Ramos (cell line): ENCODE results near the gene BPIFB2.

Experiments
- in situ Hi-C: fragments of 300-500 bp; cut with MboI; formaldehyde crosslinking; loops from one replicate; pipeline ENCODE4 v1.14.3; 2022; ENCODE audit warnings: low sequenced_read_pairs; ENCODE audit not compliant: unreplicated experiment

The BPIFB2 gene

DNA sequence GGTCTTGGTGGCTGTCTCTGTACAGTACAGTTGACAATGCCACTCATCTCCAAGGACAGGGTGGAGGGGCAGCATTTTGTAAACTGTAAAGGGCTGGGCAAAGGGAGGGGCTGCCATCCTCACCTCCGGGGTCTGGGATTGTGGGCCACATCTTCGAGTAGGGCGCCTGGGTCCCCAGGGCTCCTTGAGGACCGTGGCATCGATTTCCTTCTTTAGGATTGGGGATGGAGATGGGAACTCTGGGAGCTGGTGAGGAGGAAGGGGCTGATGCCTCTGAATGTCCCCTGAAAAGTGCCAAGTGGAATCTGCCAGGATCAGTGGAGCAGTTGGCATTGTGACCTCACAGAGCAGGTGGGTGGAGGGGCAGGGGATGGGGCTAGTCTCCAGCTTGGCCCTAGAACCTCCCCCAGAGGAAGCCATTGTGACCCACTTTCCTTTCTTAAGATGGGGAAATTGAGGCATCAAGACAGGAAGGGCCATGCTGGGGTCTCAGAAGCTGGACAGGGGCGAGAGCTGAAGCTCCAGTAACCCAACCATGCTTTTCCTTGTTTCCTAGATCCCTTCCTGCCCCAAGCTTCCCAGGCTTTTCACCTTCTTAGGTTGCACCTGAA, 3.3 kb upstream of the BPIFB2 start, which contains the start of gene SUN5:
Gene SUN5 (minus strand): TSS at position 293 of the 611 bp plus-strand sequence. CDS start 93 bp downstream, at position 200.
- in situ Hi-C loops, result no loop called here

DNA sequence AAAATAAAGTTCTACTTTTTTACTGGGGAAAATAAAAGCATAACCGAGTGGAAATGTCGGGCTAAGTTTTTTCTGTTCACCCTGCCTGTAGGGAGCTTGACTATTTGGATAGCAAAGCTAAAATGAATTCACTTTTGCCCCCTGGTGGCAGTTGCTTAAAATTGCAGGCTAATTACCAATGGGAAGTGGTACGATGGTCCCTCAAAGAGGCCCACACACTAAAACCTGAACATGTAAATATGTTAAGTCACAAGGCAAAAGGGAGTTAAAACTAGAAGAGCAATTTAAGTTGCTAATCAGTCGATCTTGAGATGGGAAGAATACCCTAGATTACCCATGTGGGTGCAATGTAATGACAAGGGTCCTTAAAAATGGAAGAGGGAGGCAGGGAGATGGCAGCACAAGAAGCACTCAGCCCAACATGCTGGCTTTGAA, 2.4 kb upstream of the BPIFB2 start:
- in situ Hi-C loops, result no loop called here

- in situ Hi-C loops, result no loop called here
These were observed 1.4 kb upstream of the BPIFB2 start for GRCh38 chr20:33005908-33006775.

DNA sequence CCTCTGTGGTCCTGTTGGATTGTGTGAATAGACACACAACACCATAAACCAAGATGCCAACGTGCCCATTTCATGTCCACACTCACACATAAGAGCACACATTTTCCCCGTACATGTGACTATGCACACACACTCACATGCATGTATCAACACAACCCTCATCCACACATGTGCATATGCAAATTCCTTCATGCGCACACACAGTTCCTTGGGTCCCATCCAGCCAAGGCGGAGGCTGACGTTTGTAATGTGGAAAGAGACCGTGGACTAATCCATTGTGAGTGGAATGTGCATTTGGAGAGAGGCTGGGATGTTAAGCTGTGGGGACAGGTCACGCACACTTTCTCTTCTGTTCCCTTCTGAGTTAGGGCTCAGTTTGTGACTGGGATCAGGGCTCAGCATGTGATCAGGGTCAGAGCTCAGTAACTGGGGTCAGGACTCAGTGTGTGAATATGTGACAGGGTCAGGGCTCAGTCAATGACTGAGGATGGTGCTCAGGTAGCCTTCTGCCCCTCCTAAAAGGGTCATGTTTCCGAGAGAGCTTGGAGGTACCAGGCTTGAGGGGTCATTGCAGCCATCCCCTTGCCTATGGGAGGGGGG, 628 bp upstream of the BPIFB2 start:
- in situ Hi-C loops, result no loop called here

DNA sequence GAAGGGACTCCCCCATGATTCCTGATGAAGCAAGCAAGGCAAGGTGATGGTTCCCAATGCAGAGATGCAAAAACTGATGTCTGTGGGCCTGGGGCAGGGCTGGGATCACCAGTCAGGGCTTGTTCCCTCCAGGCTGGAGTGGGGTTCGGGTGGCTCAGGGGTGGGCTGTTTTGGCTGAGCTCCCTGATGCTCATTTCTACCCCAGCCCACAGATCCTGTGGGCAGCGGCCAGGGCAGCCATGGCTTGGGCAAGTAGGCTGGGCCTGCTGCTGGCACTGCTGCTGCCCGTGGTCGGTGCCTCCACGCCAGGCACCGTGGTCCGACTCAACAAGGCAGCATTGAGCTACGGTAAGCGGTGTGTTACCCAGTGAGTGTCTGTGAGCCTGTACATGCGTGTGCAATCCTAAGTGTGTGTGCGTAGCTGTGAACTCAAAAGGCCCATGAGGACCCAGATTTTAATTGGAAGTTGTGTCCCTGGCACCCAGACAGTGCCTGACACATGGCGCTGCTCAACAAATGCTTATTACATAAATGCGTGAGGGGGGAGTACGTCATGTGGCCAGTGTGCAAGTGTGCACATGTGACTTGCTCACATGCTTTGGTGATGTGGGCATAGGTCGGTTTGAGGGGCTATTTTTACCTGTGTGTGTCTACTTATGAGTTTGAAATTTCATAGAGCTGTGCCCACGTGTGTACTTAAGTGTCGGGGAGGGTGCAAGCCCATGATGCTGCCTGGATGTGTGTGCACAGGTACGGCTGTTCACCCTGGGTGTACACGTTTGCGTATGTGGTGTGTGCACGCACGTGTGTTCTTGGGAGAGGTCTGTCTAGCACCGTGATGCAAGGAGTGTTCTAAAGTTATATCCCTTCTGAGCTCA, 1.1 kb downstream of the BPIFB2 start:
- in situ Hi-C loops, result no loop called here

DNA sequence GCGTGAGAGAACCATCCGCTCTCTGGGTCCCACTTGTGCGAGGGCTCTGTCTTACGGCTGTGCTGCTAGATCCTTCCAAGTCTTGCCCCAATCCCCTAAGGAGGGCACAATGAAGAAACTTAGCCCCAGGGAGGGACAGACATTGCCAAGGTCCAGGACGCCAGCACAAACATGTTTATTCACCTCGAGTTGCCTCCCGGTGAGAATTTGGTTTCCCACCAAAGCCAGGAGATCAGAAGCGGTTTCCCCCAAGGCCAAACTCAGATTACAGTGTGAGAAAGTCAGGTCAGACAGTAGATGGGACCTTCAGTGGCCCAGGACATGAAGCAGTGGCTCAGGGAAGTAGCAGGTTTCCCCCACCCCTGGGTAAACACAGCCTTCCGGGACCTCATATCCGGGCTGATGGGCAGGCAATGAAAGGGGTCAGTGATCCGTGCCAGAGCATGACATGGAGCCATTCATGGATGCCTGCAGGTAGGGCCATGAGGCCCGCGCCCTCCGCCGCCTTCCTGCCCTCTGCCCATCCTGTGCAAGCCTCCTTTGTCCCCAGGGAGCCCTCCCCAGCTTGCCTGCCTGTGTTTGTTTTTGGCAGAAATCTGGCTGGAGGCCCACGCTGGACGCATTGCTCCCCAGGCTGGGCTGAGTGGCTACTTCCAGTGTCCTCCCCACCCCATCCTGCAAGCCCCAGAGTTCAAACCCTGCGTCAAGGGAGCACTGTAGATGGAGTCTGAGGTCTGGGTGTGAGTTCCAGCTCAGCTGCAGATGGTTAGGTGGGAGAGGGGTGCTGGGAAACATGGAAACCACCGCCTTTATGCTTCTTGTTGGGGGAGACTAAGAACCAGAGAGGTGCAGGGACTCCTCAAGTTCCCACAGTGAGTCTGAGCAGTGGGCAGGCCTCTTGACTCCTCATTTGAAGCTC, 2.0 kb downstream of the BPIFB2 start:
- in situ Hi-C loops, result no loop called here

- in situ Hi-C loops, result no loop called here
These were observed 2.6 kb downstream of the BPIFB2 start for GRCh38 chr20:33010133-33010504.

GRCh38 chr20:33010674-33011449, 3.4 kb downstream of the BPIFB2 start:
- in situ Hi-C loops, result no loop called here

DNA sequence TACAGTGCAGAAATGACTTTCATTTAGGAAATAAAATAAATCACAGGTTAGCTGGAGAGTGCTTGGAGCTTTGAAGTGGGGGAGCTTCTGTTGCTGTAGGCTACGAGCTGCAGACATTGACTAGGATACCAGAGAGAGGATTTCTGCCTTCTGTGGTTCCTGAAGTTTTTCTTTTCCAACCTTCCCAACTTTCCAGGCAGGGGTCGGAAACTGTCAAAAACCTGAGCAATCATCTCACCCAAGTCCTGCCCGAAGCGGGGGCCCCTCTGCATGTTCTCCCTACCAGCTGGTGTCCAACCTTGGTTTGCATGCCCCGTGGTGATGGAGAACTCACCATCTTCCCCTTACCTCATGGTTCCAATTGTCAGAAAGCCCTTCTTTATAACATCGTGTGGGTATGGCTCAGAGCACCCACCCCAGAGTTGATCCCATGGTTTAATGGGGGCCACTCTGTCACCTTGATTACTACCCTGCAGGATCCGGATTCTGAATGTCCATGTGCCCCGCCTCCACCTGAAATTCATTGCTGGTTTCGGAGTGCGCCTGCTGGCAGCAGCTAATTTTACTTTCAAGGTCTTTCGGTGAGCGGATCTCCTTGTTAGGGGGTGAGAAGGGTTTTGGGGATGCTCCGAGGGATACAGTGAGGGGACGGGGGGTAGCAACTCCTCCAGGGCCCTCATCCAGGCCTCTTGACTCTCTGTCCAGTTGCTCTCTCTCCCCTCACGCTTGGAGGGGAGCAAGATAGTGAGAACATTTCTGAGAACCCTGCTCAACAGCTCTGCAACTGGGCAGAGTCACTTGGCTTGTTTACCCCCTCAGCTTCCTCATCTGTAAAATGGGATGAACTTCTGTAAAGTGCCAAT, 5.1 kb downstream of the BPIFB2 start:
- in situ Hi-C loops, result no loop called here

- in situ Hi-C loops, result no loop called here
These were observed 6.3 kb downstream of the BPIFB2 start for GRCh38 chr20:33013701-33014326.

DNA sequence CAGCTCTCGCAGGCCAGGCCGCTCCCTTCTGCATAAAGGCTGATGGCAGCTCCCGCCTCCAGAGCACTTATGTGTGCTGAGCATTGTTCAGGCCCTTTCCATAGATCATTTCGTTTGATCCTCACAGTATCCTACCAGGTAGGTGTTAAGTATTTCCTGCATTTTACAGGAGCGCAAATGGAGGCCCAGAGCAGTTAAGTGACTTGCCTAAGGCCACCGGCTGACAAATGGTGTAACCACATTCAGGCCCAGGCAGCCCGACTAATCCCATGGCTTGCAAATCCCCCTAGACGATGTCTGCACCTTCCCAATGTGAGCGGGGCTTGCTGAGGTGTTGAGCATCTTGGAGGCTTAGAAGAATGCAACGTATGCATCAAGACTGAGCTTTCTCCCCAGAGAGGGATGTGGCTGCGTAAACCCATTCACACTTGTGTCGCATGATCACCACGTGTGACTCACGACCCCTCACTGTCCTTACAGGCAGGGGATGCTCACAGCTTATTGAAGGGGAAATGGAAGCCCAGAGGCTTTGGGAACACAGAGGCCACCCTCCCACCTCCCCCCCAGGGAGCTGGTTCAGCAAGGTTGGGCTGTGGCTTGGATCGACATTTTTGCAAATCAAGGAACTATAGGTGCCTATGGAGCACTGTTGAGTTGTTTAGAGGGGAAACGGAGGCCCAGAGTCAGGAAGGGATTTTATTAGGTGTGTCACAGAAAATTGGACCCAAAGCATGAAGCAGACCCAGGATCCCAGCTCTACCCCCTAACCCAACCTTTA, 7.0 kb downstream of the BPIFB2 start:
- in situ Hi-C loops, result no loop called here

- in situ Hi-C loops, result no loop called here
These were observed 7.6 kb downstream of the BPIFB2 start for GRCh38 chr20:33015114-33015484.

DNA sequence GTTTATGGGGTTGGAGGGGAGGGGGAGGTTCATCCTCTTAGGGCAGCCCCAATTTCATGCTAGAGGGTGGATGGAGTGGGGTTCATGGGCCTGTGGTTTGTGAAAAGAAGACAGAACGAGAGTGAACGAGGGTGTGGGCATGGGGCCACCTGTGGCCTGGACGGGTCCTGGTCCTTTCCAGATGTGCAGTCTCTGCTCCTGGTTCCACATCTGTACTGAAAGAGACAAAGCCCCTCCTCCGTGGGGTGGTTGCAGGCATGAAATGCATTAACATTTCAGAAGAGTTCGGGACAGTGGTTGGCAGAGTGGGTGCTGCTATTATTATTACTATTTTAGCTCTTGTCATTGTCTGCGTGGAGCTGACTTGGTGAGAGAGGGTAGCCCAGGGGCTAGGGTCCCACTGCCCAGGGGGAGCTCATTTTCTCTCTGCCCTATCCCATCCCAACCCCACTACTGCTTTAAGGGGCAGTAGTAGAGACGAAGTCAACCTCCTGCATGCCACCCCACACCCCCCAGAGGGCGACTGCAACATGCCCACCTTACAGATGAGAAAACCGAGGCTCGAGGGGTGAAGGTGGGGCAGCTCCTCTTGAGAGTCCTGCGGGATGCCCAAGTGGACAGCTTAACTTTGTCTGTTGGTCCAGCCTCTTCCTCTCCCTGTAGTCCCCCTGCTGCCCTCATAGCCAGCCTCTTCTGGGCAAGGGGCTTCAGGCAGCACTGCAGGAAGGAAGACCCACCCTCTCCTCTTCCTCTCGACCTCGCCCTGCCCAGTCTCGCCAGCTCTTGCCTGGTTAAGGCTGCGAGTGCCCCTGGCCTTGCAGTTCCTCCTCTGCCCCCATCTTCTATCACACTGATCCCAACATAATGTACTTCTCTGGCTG, 8.4 kb downstream of the BPIFB2 start:
- in situ Hi-C loops, result no loop called here

GRCh38 chr20:33016581-33017109, 9.1 kb downstream of the BPIFB2 start:
- in situ Hi-C loops, result no loop called here

- in situ Hi-C loops, result no loop called here
These were observed 10.0 kb downstream of the BPIFB2 start for GRCh38 chr20:33017542-33017941.
